Left renal pelvis (tissue), 4 donors: ENCODE data around the gene NMT1. TPM values are rescaled to one million over a fixed set of nuclear protein-coding genes. Genes with fewer than 3 reads are reported as not detected.

Source experiments
- DNase-seq, 4 donors: peaks; one replicate each; pipeline ENCODE4 v3.0.0-alpha.2; 2013; ENCODE audit warnings: low read depth in 4 of 4, low spot score in 3 of 4
- polyA plus RNA-seq, 4 donors: library from polyadenylated mRNA; unstranded; fragments of 120-200 nt; gene quantifications; one replicate each; pipeline ENCODE4 v1.2.1, GENCODE V29; 2013; ENCODE audit not compliant: insufficient read length in 4 of 4

NMT1 gene
- polyA plus RNA-seq, 4 donors, result 53.6 to 83.3 (median 65.3) TPM

- peak; percentile 99 to 100 (median 100) for DNase-seq
These were observed 87.3 kb downstream of the NMT1 start, which contains the start of gene HEXIM1 for GRCh38 chr17:45148183-45149036. Gene HEXIM1, plus strand, starts transcription at chr17:45148475. Its CDS starts 716 bp downstream, at chr17:45149191.

GRCh38 chr17:45149037-45149668 is 88.0 kb downstream of the NMT1 start:
- DNase-seq, result peak in 1 of 4 donors; percentile 86

- DNase-seq, result no peak
These were observed 88.8 kb downstream of the NMT1 start for GRCh38 chr17:45149669-45150664.

- no peak for DNase-seq
These were observed 90.0 kb downstream of the NMT1 start for GRCh38 chr17:45150911-45151809.

- no peak for DNase-seq
These were observed 93.9 kb downstream of the NMT1 start for GRCh38 chr17:45155029-45155428.

GRCh38 chr17:45155483-45155882 is 94.4 kb downstream of the NMT1 start:
- DNase-seq, result no peak

- no peak for DNase-seq
These were observed 95.1 kb downstream of the NMT1 start for GRCh38 chr17:45156242-45156641.

Other genes starting within 250 kb of the NMT1 start
- 10 to 100 TPM; 23.7 to 32.4 (median 25.0) TPM for gene GJC1, start 231.0 kb upstream of the NMT1 start, polyA plus RNA-seq
- gene HIGD1B, start 213.4 kb upstream of the NMT1 start, polyA plus RNA-seq, result 1 to 10 TPM; 1.1 to 2.1 (median 1.2) TPM
- 100 to 1,000 TPM in 3 of 4 donors, 10 to 100 TPM in 1; 79.4 to 119 (median 110) TPM for gene EFTUD2, start 161.9 kb upstream of the NMT1 start, polyA plus RNA-seq
- 1 to 10 TPM in 1 of 4 donors, under 1 TPM in 3; 0.35 to 1.3 (median 0.67) TPM for gene GFAP, start 145.8 kb upstream of the NMT1 start, polyA plus RNA-seq
- gene KIF18B, start 113.5 kb upstream of the NMT1 start, polyA plus RNA-seq, result 10 to 100 TPM in 3 of 4 donors, 1 to 10 TPM in 1; 9.9 to 18.8 (median 12.4) TPM
- 1 to 10 TPM; 1.7 to 3.6 (median 2.2) TPM for gene C1QL1, start 93.0 kb upstream of the NMT1 start, polyA plus RNA-seq
- 10 to 100 TPM; 42.4 to 58.4 (median 53.4) TPM for gene DCAKD, start 9.7 kb upstream of the NMT1 start, polyA plus RNA-seq
- 100 to 1,000 TPM in 1 of 4 donors, 10 to 100 TPM in 3; 25.8 to 106 (median 30.2) TPM for gene PLCD3, start 71.2 kb downstream of the NMT1 start, polyA plus RNA-seq
- gene ACBD4, start 74.4 kb downstream of the NMT1 start, polyA plus RNA-seq, result 10 to 100 TPM in 3 of 4 donors, 1 to 10 TPM in 1; 9.3 to 19.2 (median 11.4) TPM
- gene HEXIM1, start 87.2 kb downstream of the NMT1 start, polyA plus RNA-seq, result 10 to 100 TPM; 32.8 to 46.1 (median 41.2) TPM
- gene HEXIM2, start 100.6 kb downstream of the NMT1 start, polyA plus RNA-seq, result 10 to 100 TPM in 3 of 4 donors, 1 to 10 TPM in 1; 8.7 to 19.3 (median 10.5) TPM
- 1 to 10 TPM; 5.7 to 7.7 (median 6.5) TPM for gene FMNL1, start 160.6 kb downstream of the NMT1 start, polyA plus RNA-seq
- under 1 TPM; 0.09 to 0.41 (median 0.17) TPM for gene SPATA32, start 200.8 kb downstream of the NMT1 start, polyA plus RNA-seq